Measurements from ENCODE around the gene FUCA2.
"Not testable (repeated sequence)": the region's sequence is repeated elsewhere in the genome, so short reads cannot be mapped to it uniquely, and the experiment has no call there.

Gene FUCA2

DNA sequence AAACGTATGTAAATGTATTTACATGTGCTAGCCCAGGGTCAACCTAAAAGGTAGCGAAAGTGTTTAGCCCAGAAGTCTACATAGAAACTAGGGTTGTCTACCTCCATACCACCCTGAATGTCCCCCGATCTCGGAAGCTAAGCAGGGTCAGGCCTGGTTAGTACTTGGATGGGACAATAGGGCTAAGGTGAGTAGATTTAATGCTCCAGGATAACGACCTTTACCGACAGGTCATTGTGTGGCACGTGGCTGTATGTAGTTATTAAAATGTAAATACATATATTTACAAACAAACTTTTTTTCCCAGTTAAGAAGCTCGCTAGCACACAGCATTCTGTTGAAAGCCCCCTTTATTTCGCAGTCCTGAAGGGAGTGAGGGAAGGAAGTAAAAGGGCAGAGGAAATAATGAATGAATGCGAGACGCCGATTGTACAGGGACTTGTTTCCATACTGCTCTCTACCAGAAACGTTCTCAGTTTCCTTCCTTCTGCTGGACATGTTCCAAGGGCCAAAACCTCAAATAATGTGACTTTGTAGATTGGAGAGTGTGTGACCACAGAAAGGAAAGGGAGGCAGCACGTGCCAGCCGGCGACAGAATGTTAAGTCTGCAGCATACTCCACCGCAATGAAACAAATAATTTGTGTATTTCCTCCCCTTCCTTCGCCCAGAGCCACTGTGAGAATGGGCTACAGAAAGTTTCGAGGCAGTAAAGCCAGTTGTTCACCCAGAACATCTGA is 61.6 kb downstream of the FUCA2 start:
- DNase-seq (ENCODE audit: low read depth, low spot score), result no peak
- H3K27ac ChIP-seq, result peak overlapping the region; percentile 45

DNA sequence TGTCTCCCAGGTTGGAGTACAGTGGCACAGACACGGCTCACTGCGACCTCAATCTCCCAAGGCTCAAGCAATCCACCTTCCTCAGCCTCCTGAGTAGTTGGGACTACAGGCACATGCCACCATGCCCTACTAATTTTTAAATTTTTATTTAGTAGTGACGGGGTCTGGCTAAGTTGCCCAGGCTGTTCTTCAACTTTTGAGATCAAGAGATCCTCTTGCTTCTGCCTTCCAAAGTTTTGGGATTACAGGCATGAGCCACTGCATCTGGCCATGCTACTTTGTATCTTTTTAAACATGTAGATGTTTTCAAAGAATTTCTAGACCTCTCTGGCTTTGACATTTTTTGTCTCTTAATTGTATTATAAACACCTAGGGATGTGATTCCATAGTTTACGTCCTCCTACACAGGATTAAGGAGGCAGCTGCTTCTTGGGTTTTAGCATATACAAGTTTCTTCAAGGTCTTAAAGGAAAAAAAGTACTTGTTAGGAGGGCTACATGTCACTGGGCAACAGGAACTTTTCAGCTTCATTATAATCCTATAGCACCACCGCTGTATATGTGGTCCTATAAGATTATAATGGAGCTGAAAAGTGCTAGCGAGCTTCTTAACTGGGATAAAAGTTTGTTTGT is 62.3 kb downstream of the FUCA2 start:
- H3K27ac ChIP-seq, result no peak overlapping the region
- no peak for DNase-seq (ENCODE audit: low read depth, low spot score)

DNA sequence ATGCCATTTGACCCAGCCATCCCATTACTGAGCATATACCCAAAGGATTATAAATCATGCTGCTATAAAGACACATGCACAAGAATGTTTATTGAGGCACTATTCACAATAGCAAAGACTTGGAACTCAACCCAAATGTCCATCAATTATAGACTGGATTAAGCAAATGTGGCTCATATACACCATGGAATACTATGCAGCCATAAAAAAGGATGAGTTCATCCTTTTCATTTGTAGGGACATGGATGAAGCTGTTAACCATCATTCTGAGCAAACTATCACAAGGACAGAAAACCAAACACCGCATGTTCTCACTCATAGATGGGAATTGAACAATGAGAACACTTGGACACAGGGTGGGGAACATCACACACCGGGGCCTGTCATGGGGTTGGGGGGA is 63.7 kb downstream of the FUCA2 start:
- not testable (repeated sequence) for DNase-seq (ENCODE audit: low read depth, low spot score)

More for the DNA sequence above, 63.7 kb downstream of the FUCA2 start:
- not testable (repeated sequence) for H3K27ac ChIP-seq
